Naive thymus-derived CD8-positive, alpha-beta T cell (primary cell): ENCODE measurements around the gene PBX2. TPM values are rescaled to one million over a fixed set of nuclear protein-coding genes. Genes with fewer than 3 reads are reported as not detected.
"Not testable (repeated sequence)": the region's sequence is repeated elsewhere in the genome, so short reads cannot be mapped to it uniquely, and the experiment has no call there.

ENCODE experiments used
- ATAC-seq, 2 donors: fragments of 150-1000 bp; cut with Tn5 transposase in 1 of 2; sonication (Bioruptor Pico), chemical (Tn5 transposase) in 1 of 2; 1 replicate in 1 of 2; 2 replicates in 1 of 2; pipeline ENCODE4 v1.10.0; 2021; ENCODE audit warnings: mild to moderate bottlenecking in 2 of 2, moderate library complexity in 2 of 2
- POLR2A ChIA-PET: fragments of 350-600 bp; sonication (Branson Sonifier 250); formaldehyde crosslinking; loops from one replicate; lab custom pipeline; 2021; ENCODE audit warnings: antibody characterized with exemption; lab: Charles Lee
- DNase-seq, 10 donors: peaks; one replicate each; pipeline versions ENCODE4 v3.0.0 to v3.0.0-alpha.2; 2020 to 2022
- H3K27ac Mint-ChIP-seq, 10 donors: one replicate each; pipeline ENCODE4 v1.8.0; 2020 to 2022; ENCODE audit warnings: mild to moderate bottlenecking in 10 of 10, mixed read lengths in 10 of 10, moderate library complexity in 4 of 10, inconsistent platforms in 1 of 10
- H3K27me3 Mint-ChIP-seq, 5 donors: one replicate each; pipeline ENCODE4 v1.8.0; 2021 to 2022; ENCODE audit warnings: mixed read lengths in 5 of 5
- H3K36me3 Mint-ChIP-seq, 3 donors: one replicate each; pipeline ENCODE4 v1.8.0; 2020 to 2022; ENCODE audit warnings: mixed read lengths in 3 of 3, mild to moderate bottlenecking in 2 of 3, inconsistent platforms in 1 of 3
- H3K4me1 Mint-ChIP-seq, 4 donors: one replicate each; pipeline ENCODE4 v1.8.0; 2021 to 2022; ENCODE audit warnings: mixed read lengths in 4 of 4
- H3K4me3 Mint-ChIP-seq, 10 donors: one replicate each; pipeline ENCODE4 v1.8.0; 2020 to 2022; ENCODE audit warnings: mild to moderate bottlenecking in 10 of 10, mixed read lengths in 10 of 10, moderate library complexity in 6 of 10, inconsistent platforms in 1 of 10
- H3K9me3 Mint-ChIP-seq, 9 donors: one replicate each; pipeline ENCODE4 v1.8.0; 2020 to 2022; ENCODE audit warnings: mixed read lengths in 9 of 9, mild to moderate bottlenecking in 3 of 9, inconsistent platforms in 1 of 9, moderate library complexity in 1 of 9
- polyA plus RNA-seq, 3 donors: library from polyadenylated mRNA; unstranded; fragments of 300-500 nt; fragmentation: Illumina TruSeq; gene quantifications; one replicate each; pipeline ENCODE4 v1.2.3, GENCODE V29; 2021
- total RNA-seq, 8 experiments: library from RNA in 2 of 8; stranded (reverse) in 2 of 8; gene quantifications; one replicate each; pipeline ENCODE4 v1.2.3 and lab custom pipeline; 2021 to 2026

Gene PBX2
- total and polyA plus RNA-seq, 5 experiments from 2014 or later: 1.6 to 174 (median 2.2) TPM

GRCh38 chr6:32190911-32191677 lies 1.1 kb upstream of the PBX2 start:
- DNase-seq: peak in 2 of 10 donors; percentile 10 to 57
- peaks cover 6 to 41% (median 18%) of the 10 kb centered on the region in 3 donors for H3K36me3 Mint-ChIP-seq

GRCh38 chr6:32189742-32190053 lies 304 bp downstream of the PBX2 start:
- Mint-ChIP-seq H3K27me3 (no peaks in the 10 kb centered on the region), H3K27ac (peak overlapping the region in 9 of 10 donors; percentile 86 to 99 (median 95)), H3K36me3 (peaks cover 6 to 50% (median 22%) of the 10 kb centered on the region in 3 donors), H3K4me3 (peak overlapping the region; percentile 87 to 100 (median 93)), H3K4me1 (peaks cover 45 to 76% (median 60%) of the 10 kb centered on the region in 4 donors), H3K9me3 (no peaks in the 10 kb centered on the region)
- ATAC-seq (no peak), DNase-seq (peak in 1 of 10 donors; percentile 6)
- POLR2A ChIA-PET: interaction anchor here (0.9 to 12.3 kb wide), 6 partner anchors 9 to 695 kb away, joined by 3 to 303 read pairs (median 6); partner anchors contain the start of genes AGER, AGPAT1, ATF6B and DXO

More at GRCh38 chr6:32190911-32191677, 1.1 kb upstream of the PBX2 start:
- ATAC-seq: no peak
- POLR2A ChIA-PET: interaction anchor here (0.6 to 12.3 kb wide), 10 partner anchors 11 to 781 kb away, joined by 3 to 303 read pairs (median 4); partner anchors contain the start of genes AGER, AGPAT1, ATF6B and EHMT2
- peaks cover 47 to 78% (median 65%) of the 10 kb centered on the region in 4 donors for H3K4me1 Mint-ChIP-seq
- peak overlapping the region; percentile 91 to 100 (median 98) for H3K27ac Mint-ChIP-seq
- no peaks in the 10 kb centered on the region for H3K27me3 Mint-ChIP-seq
- H3K4me3 Mint-ChIP-seq: peak overlapping the region; percentile 94 to 100 (median 98)
- no peaks in the 10 kb centered on the region for H3K9me3 Mint-ChIP-seq

GRCh38 chr6:32189069-32189741 lies 797 bp downstream of the PBX2 start:
- Mint-ChIP-seq H3K4me3 (peak overlapping the region; percentile 87 to 100 (median 93)), H3K9me3 (no peaks in the 10 kb centered on the region), H3K4me1 (peaks cover 42 to 73% (median 56%) of the 10 kb centered on the region in 4 donors), H3K36me3 (peaks cover 6 to 52% (median 22%) of the 10 kb centered on the region in 3 donors), H3K27ac (peak overlapping the region; percentile 86 to 96 (median 93)), H3K27me3 (no peaks in the 10 kb centered on the region)
- ATAC-seq: no peak
- DNase-seq: peak in 2 of 10 donors; percentile 2 to 30
- POLR2A ChIA-PET: interaction anchor here (0.6 to 12.3 kb wide), 7 partner anchors 9 to 356 kb away, joined by 3 to 303 read pairs (median 4); partner anchors contain the start of genes AGER, AGPAT1, ATF6B and DXO

- Mint-ChIP-seq H3K27ac (peak overlapping the region; percentile 86 to 96 (median 93)), H3K4me1 (peaks cover 37 to 69% (median 52%) of the 10 kb centered on the region in 4 donors), H3K27me3 (no peaks in the 10 kb centered on the region), H3K4me3 (peak overlapping the region; percentile 87 to 100 (median 93)), H3K9me3 (no peaks in the 10 kb centered on the region), H3K36me3 (peaks cover 6 to 57% (median 22%) of the 10 kb centered on the region in 3 donors)
- POLR2A ChIA-PET: interaction anchor here (0.5 to 12.3 kb wide), 5 partner anchors 8 to 66 kb away, joined by 3 to 303 read pairs (median 4); partner anchors contain the start of genes AGER, AGPAT1, ATF6B and RNF5
- peak in 1 of 10 donors; percentile 50 for DNase-seq
- no peak for ATAC-seq
Observed at GRCh38 chr6:32188381-32189068, 1.5 kb downstream of the PBX2 start.

GRCh38 chr6:32187725-32188380 lies 2.1 kb downstream of the PBX2 start:
- Mint-ChIP-seq H3K36me3 (peaks cover 6 to 60% (median 22%) of the 10 kb centered on the region in 3 donors), H3K27ac (peak overlapping the region; percentile 88 to 96 (median 92)), H3K4me1 (peaks cover 35 to 66% (median 51%) of the 10 kb centered on the region in 4 donors), H3K4me3 (peak overlapping the region; percentile 62 to 100 (median 92))
- DNase-seq: peak in 1 of 10 donors; percentile 53
- not testable (repeated sequence) for ATAC-seq, H3K27me3 Mint-ChIP-seq, H3K9me3 Mint-ChIP-seq
- POLR2A ChIA-PET: interaction anchor here (0.5 to 12.3 kb wide), 6 partner anchors 8 to 65 kb away, joined by 3 to 303 read pairs (median 4); partner anchors contain the start of genes AGER, AGPAT1, FKBPL and RNF5

GRCh38 chr6:32187009-32187709 lies 2.8 kb downstream of the PBX2 start:
- H3K4me3 Mint-ChIP-seq: peak overlapping the region; percentile 43 to 100 (median 91)
- POLR2A ChIA-PET: interaction anchor here (0.6 to 12.3 kb wide), 6 partner anchors 7 to 60 kb away, joined by 3 to 303 read pairs (median 5); partner anchors contain the start of genes AGER, AGPAT1, FKBPL and RNF5
- H3K36me3 Mint-ChIP-seq: peaks cover 6 to 67% (median 22%) of the 10 kb centered on the region in 3 donors
- no peaks in the 10 kb centered on the region for H3K27me3 Mint-ChIP-seq
- H3K27ac Mint-ChIP-seq: peak overlapping the region; percentile 88 to 96 (median 90)
- DNase-seq (no peak), ATAC-seq (no peak)
- peaks cover 35 to 66% (median 57%) of the 10 kb centered on the region in 4 donors for H3K4me1 Mint-ChIP-seq
- H3K9me3 Mint-ChIP-seq: no peaks in the 10 kb centered on the region

- peaks cover 32 to 62% (median 60%) of the 10 kb centered on the region in 4 donors for H3K4me1 Mint-ChIP-seq
- POLR2A ChIA-PET: interaction anchor here (0.6 to 12.3 kb wide), 5 partner anchors 6 to 56 kb away, joined by 3 to 303 read pairs (median 6); partner anchors contain the start of genes AGER, AGPAT1, FKBPL and RNF5
- not testable (repeated sequence) for DNase-seq, ATAC-seq, H3K27me3 Mint-ChIP-seq, H3K9me3 Mint-ChIP-seq
- peaks cover 6 to 69% (median 19%) of the 10 kb centered on the region in 3 donors for H3K36me3 Mint-ChIP-seq
- peak overlapping the region; percentile 88 to 96 (median 90) for H3K27ac Mint-ChIP-seq
- H3K4me3 Mint-ChIP-seq: peak overlapping the region; percentile 43 to 100 (median 81)
Observed at GRCh38 chr6:32186151-32186840, 3.7 kb downstream of the PBX2 start.

GRCh38 chr6:32185681-32186131 lies 4.3 kb downstream of the PBX2 start:
- H3K9me3 Mint-ChIP-seq, ATAC-seq, DNase-seq, H3K27me3 Mint-ChIP-seq: not testable (repeated sequence)
- Mint-ChIP-seq H3K4me1 (peaks cover 32 to 62% (median 60%) of the 10 kb centered on the region in 4 donors), H3K4me3 (peak overlapping the region in 9 of 10 donors; percentile 14 to 100 (median 72)), H3K36me3 (peaks cover 6 to 71% (median 15%) of the 10 kb centered on the region in 3 donors), H3K27ac (peak overlapping the region; percentile 88 to 96 (median 90))
- POLR2A ChIA-PET: interaction anchor here (12.3 kb wide), 1 partner anchor 5 kb away, joined by 303 read pairs; the partner anchor contains the start of genes AGER, AGPAT1 and RNF5

- peak within 1 kb of the TSS in 1 of 10 donors; percentile 40 for H3K4me3 Mint-ChIP-seq
- peak within 1 kb of the TSS; percentile 31 to 77 (median 58) for H3K27ac Mint-ChIP-seq
- POLR2A ChIA-PET: interaction anchor here (9.4 kb wide), 1 partner anchor 8 kb away, joined by 303 read pairs; the partner anchor contains the start of genes GPSM3 and PBX2
- DNase-seq (no peak), ATAC-seq (no peak)
- H3K36me3 Mint-ChIP-seq: peaks cover 6 to 81% (median 14%) of the 10 kb centered on the region in 3 donors
- no peaks in the 10 kb centered on the region for H3K9me3 Mint-ChIP-seq
- no peaks in the 10 kb centered on the region for H3K27me3 Mint-ChIP-seq
- H3K4me1 Mint-ChIP-seq: peaks cover 35 to 76% (median 69%) of the 10 kb centered on the region in 4 donors
Observed at GRCh38 chr6:32184084-32184640, 5.8 kb downstream of the PBX2 start, which contains the start of gene AGER. TSS of gene AGER (minus strand) at chr6:32184253. CDS start at chr6:32184222, 31 bp downstream.
